Measurements from ENCODE around the gene ZNF473. TPM values are rescaled to one million over a fixed set of nuclear protein-coding genes. Genes with fewer than 3 reads are reported as not detected.

ZNF473 gene
- total RNA-seq, 1 donor from 2014 or later, result 9.7 TPM

DNA sequence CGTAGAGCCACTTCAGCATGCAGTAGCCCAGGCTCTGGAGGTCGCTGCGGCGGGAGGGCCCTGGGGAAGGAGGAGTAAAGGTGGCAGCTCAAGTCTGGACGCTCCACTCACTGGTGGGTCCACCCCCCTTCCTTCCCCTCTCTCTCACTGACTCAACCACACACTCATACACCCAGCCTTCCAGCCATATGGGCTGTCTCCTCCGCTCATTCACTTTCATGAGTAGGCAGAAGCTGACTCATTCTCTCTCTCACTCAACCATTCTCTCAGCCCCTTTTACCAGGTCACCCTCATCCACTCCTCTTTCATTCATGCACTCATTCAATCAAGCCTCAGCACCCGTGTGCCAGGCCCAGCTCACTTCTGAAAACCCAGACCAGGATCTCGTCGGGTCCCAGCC is 37.4 kb upstream of the ZNF473 start:
- no peak for TF ChIP-seq EZH2 (IDR thresholded peaks at IDR 0.05; ENCODE audit: insufficient read depth, low read length)
- TF ChIP-seq, protein P1, sequence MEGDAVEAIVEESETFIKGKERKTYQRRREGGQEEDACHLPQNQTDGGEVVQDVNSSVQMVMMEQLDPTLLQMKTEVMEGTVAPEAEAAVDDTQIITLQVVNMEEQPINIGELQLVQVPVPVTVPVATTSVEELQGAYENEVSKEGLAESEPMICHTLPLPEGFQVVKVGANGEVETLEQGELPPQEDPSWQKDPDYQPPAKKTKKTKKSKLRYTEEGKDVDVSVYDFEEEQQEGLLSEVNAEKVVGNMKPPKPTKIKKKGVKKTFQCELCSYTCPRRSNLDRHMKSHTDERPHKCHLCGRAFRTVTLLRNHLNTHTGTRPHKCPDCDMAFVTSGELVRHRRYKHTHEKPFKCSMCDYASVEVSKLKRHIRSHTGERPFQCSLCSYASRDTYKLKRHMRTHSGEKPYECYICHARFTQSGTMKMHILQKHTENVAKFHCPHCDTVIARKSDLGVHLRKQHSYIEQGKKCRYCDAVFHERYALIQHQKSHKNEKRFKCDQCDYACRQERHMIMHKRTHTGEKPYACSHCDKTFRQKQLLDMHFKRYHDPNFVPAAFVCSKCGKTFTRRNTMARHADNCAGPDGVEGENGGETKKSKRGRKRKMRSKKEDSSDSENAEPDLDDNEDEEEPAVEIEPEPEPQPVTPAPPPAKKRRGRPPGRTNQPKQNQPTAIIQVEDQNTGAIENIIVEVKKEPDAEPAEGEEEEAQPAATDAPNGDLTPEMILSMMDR (IDR thresholded peaks at IDR 0.05; ENCODE audit: insufficient read depth, low read depth, low read length), result no peak
- Histone ChIP-seq H4K20me1 (ENCODE audit: insufficient read depth, low read length) (peaks cover 51% of the 10 kb centered on the region), H3K4me3 (ENCODE audit: insufficient read depth, low read depth, low read length) (no peak overlapping the region), H3K27ac (ENCODE audit: low read depth, low read length) (no peak overlapping the region), H3K9me3 (ENCODE audit: insufficient read depth, low read depth, low read length) (no peaks in the 10 kb centered on the region), H3K79me2 (ENCODE audit: insufficient read depth, low read length) (no peaks in the 10 kb centered on the region), H3K4me1 (ENCODE audit: insufficient read depth, low read length) (peaks cover 5% of the 10 kb centered on the region), H3K27me3 (ENCODE audit: insufficient read depth, low read length) (no peaks in the 10 kb centered on the region), H3K9ac (ENCODE audit: low read length) (no peak overlapping the region), H3K36me3 (ENCODE audit: insufficient read depth, low read length) (peaks cover 14% of the 10 kb centered on the region), H3K4me2 (ENCODE audit: low read length) (no peak overlapping the region), H2AFZ (ENCODE audit: low read depth, low read length) (no peak overlapping the region)
- peaks cover 12% of the 10 kb centered on the region for H3K4me1 Mint-ChIP-seq (ENCODE audit: low read depth, unreplicated experiment)
- H3K9me3 Mint-ChIP-seq (ENCODE audit: unreplicated experiment), result no peaks in the 10 kb centered on the region
- H3K4me3 Mint-ChIP-seq (ENCODE audit: unreplicated experiment), result peak overlapping the region; percentile 67
- FAIRE-seq (no peak), DNase-seq (ENCODE audit: low read depth) (peak; percentile 70)
- H3K36me3 Mint-ChIP-seq (ENCODE audit: low read depth, unreplicated experiment), result peaks cover 44% of the 10 kb centered on the region
- no peaks in the 10 kb centered on the region for H3K27me3 Mint-ChIP-seq (ENCODE audit: low read depth, unreplicated experiment)
- H3K27ac Mint-ChIP-seq (ENCODE audit: unreplicated experiment), result peak overlapping the region; percentile 28

DNA sequence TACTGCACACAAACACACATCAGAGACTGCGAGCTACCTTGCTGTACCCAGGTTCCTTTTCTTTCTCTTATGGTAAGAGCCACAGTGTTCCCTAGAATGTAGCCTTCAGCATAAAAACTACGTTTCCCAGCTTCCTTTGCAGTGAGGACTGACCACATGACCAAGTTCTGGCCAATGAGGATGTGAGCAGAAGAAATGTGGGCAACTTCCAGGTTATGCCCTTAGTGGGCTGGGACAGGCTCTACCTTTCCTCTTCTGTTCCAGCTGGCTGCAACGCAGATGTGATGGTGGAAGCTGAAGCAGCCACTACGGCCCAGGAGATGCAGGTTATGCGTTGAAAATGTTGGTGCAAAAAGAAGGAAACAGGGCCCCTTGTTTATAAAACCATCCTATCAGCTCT is 28.1 kb upstream of the ZNF473 start:
- Histone ChIP-seq H3K36me3 (ENCODE audit: insufficient read depth, low read length) (peaks cover 15% of the 10 kb centered on the region), H3K9me3 (ENCODE audit: insufficient read depth, low read depth, low read length) (no peaks in the 10 kb centered on the region), H3K4me3 (ENCODE audit: insufficient read depth, low read depth, low read length) (no peak overlapping the region), H2AFZ (ENCODE audit: low read depth, low read length) (no peak overlapping the region), H3K27me3 (ENCODE audit: insufficient read depth, low read length) (no peaks in the 10 kb centered on the region), H3K79me2 (ENCODE audit: insufficient read depth, low read length) (no peaks in the 10 kb centered on the region), H3K27ac (ENCODE audit: low read depth, low read length) (no peak overlapping the region), H4K20me1 (ENCODE audit: insufficient read depth, low read length) (peaks cover 35% of the 10 kb centered on the region), H3K4me2 (ENCODE audit: low read length) (no peak overlapping the region), H3K4me1 (ENCODE audit: insufficient read depth, low read length) (no peaks in the 10 kb centered on the region), H3K9ac (ENCODE audit: low read length) (no peak overlapping the region)
- no peak overlapping the region for H3K4me3 Mint-ChIP-seq (ENCODE audit: unreplicated experiment)
- H3K27me3 Mint-ChIP-seq (ENCODE audit: low read depth, unreplicated experiment), result no peaks in the 10 kb centered on the region
- no peaks in the 10 kb centered on the region for H3K4me1 Mint-ChIP-seq (ENCODE audit: low read depth, unreplicated experiment)
- no peak overlapping the region for H3K27ac Mint-ChIP-seq (ENCODE audit: unreplicated experiment)
- H3K36me3 Mint-ChIP-seq (ENCODE audit: low read depth, unreplicated experiment), result peaks cover 48% of the 10 kb centered on the region
- FAIRE-seq, result peak; percentile 52
- no peaks in the 10 kb centered on the region for H3K9me3 Mint-ChIP-seq (ENCODE audit: unreplicated experiment)
- TF ChIP-seq, protein P1 (IDR thresholded peaks at IDR 0.05; ENCODE audit: insufficient read depth, low read depth, low read length), result no peak
- TF ChIP-seq EZH2 (IDR thresholded peaks at IDR 0.05; ENCODE audit: insufficient read depth, low read length), result no peak
- DNase-seq (ENCODE audit: low read depth), result no peak

DNA sequence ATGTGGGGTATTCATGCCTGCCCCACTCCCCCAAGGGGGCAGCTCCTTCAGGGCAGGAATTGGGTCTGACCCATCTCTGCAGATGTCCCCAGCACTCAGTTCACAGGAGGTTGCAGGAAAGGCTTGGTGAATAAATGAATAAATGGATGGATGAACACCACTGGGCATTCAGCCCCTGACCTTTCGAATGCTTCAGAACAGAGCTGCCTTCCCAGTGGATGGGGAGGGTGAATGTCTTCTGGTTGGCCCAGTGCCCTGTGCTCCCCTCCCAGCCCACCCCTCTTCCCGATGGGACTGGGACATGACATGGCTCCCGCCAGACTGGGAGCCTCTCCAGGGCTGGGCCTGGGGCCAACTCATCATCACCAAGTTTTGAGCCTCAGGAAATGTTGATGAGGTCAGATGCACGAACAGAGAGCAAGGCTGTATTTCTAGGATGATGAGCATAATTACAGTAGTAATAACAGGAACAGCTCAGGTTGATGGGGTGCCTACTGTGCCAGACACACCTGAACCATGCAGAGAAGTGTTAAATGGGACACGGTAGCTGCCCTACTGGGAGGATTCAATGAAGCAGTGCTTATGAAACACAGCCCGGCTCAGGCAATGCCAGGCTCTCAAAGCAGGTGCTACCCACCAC is 26.3 kb upstream of the ZNF473 start:
- TF ChIP-seq, protein P1 (IDR thresholded peaks at IDR 0.05; ENCODE audit: insufficient read depth, low read depth, low read length), result no peak
- TF ChIP-seq EZH2 (IDR thresholded peaks at IDR 0.05; ENCODE audit: insufficient read depth, low read length), result no peak
- Histone ChIP-seq H3K9me3 (ENCODE audit: insufficient read depth, low read depth, low read length) (no peaks in the 10 kb centered on the region), H3K4me2 (ENCODE audit: low read length) (no peak overlapping the region), H3K4me1 (ENCODE audit: insufficient read depth, low read length) (peaks cover 11% of the 10 kb centered on the region), H4K20me1 (ENCODE audit: insufficient read depth, low read length) (peaks cover 50% of the 10 kb centered on the region), H3K36me3 (ENCODE audit: insufficient read depth, low read length) (peaks cover 12% of the 10 kb centered on the region), H3K79me2 (ENCODE audit: insufficient read depth, low read length) (no peaks in the 10 kb centered on the region), H2AFZ (ENCODE audit: low read depth, low read length) (no peak overlapping the region), H3K9ac (ENCODE audit: low read length) (no peak overlapping the region), H3K4me3 (ENCODE audit: insufficient read depth, low read depth, low read length) (no peak overlapping the region), H3K27me3 (ENCODE audit: insufficient read depth, low read length) (no peaks in the 10 kb centered on the region), H3K27ac (ENCODE audit: low read depth, low read length) (no peak overlapping the region)
- peaks cover 7% of the 10 kb centered on the region for H3K4me1 Mint-ChIP-seq (ENCODE audit: low read depth, unreplicated experiment)
- H3K27ac Mint-ChIP-seq (ENCODE audit: unreplicated experiment), result no peak overlapping the region
- FAIRE-seq, result no peak
- peaks cover 39% of the 10 kb centered on the region for H3K36me3 Mint-ChIP-seq (ENCODE audit: low read depth, unreplicated experiment)
- DNase-seq (ENCODE audit: low read depth), result no peak
- H3K9me3 Mint-ChIP-seq (ENCODE audit: unreplicated experiment), result no peaks in the 10 kb centered on the region
- H3K4me3 Mint-ChIP-seq (ENCODE audit: unreplicated experiment), result no peak overlapping the region
- H3K27me3 Mint-ChIP-seq (ENCODE audit: low read depth, unreplicated experiment), result no peaks in the 10 kb centered on the region
